Coronary artery (tissue), 2 donors: ENCODE measurements around the gene FZD8.

Source experiments
- DNase-seq: peaks from one replicate; pipeline ENCODE4 v3.0.0-alpha.2; 2017; ENCODE audit warnings: low spot score
- H3K27ac ChIP-seq, 2 donors: fragments of 200-600 bp; sonication (generic); one replicate each; pipeline ENCODE4 v1.5.1; 2016 to 2019
- H3K4me3 ChIP-seq: fragments of 200-600 bp; sonication (generic); 2 replicates; pipeline ENCODE4 v1.5.1; 2016; ENCODE audit warnings: mild to moderate bottlenecking, moderate library complexity
- CTCF ChIP-seq: fragments of 200-600 bp; sonication (generic); IDR thresholded peaks from one replicate; pipeline ENCODE4 v1.5.1; 2019; ENCODE audit warnings: antibody characterized with exemption

FZD8 gene

DNA sequence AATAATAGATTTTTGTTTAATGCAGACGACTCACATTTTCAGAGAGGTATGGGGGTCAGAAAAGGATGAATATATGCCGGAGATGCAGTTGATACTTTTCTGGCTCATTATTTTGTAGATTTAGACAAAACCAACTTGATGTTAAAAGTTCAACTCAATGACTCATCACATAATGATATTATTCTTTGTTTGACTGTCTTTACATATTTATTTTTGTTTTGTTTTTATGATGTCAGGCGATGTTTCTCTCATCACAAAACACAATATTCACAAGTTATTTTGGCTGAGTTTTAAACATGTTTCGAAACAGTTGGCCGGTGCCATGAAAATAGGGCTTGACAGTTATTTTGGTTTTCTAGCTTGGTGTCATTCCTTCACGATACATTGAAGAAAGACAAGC is 35.7 kb downstream of the FZD8 start:
- no peak overlapping the region for H3K4me3 ChIP-seq
- no peak for DNase-seq
- TF ChIP-seq CTCF = no peak
- H3K27ac ChIP-seq = no peak overlapping the region

DNA sequence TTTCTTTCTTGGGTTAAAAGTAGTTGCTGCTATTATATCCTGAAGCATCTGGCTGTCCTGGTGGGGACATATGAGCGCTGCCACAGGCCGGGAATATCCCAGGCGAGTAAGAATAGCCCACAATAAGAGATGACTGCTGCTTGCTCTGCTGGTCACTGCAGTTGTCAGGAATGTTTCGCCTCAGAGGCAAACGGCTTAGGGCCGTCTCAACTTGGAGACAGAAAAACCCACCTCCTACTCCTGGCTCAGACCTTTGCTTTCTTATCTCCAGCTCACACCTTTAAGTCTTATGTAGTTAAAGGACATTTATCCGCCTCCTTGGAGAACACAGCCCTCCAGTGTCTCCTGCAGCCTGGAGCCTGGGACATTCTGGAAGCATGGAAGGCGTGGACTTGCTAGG is 36.9 kb downstream of the FZD8 start, which contains the start of gene GJD4:
TSS of gene GJD4 (plus strand) at position 151 of the 400 bp plus-strand sequence. CDS start at position 378, 227 bp downstream.
- no peak for TF ChIP-seq CTCF
- H3K4me3 ChIP-seq = no peak within 1 kb of the TSS
- no peak within 1 kb of the TSS for H3K27ac ChIP-seq
- DNase-seq = no peak

GRCh38 chr10:35600193-35600592 is 41.9 kb downstream of the FZD8 start:
- no peak overlapping the region for H3K4me3 ChIP-seq
- H3K27ac ChIP-seq = no peak overlapping the region
- TF ChIP-seq CTCF = no peak
- no peak for DNase-seq

DNA sequence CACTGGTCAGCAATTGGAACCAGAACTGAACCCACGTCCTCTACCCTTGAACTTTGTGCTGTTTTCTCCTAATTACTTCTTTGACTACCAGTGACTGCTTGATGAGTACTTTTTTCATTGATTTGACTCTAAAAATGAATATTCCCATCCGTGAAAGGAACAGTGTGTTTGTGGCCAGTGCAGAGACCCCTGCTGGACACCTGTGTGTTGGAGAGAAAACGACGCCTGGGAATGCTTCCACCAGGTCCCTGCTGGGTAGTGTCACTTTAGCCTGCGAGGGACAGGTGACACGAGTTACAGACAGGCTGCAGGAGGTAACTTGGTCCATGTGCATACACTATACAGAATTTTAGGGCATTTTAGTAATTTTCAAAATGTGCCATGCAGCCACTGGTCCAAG is 43.7 kb downstream of the FZD8 start:
- DNase-seq = no peak
- TF ChIP-seq CTCF = peak; percentile 22
- Histone ChIP-seq H3K27ac (no peak overlapping the region), H3K4me3 (no peak overlapping the region)

GRCh38 chr10:35595106-35595505 is 47.0 kb downstream of the FZD8 start:
- H3K27ac ChIP-seq = no peak overlapping the region
- no peak overlapping the region for H3K4me3 ChIP-seq
- DNase-seq = no peak
- TF ChIP-seq CTCF = no peak

DNA sequence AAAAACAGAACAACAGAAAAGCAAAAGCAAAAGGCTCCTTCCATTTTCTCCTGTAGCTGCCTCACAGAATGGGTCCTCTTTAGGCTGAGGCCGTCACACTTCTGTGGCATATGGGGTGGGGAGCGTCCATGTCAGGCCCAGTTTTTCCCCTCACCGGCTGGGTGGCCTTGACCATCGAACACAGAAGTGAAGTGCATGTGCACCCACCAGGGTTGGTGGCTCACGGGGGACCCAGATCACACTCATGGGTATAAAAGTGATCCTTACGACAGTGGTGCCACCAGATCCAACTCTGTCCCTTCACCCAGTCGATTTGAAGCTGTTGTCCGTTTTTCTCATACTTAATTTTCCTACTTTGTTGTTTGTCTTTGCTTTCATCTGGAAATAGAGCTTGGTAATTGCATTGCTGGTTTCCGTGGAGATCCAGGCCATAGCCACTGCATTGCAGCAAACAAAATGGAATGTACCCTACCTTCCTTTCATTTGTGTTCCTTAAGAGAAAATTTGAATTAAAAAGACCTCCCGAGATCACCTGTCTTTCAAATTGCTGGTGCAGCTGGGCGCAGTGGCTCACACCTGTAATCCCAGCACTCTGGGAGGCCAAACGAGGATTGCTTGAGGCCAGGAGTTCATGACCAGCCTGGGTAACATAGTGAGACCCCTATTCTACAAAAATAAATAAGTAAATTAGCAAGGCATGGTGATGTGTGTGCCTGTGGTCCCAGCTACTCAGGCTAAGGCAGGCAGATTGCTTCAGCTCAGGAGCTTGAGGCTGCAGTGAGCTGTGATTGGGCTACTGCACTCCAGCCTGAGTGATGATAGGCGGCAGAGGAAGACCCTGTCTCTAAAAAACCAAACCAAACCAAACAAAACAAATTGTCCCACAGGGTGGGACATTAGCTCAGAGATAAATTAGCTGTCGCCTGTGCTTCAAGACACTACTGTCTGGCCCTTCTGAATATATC is 47.7 kb downstream of the FZD8 start:
- H3K4me3 ChIP-seq = no peak overlapping the region
- no peak overlapping the region for H3K27ac ChIP-seq
- no peak for TF ChIP-seq CTCF
- no peak for DNase-seq

DNA sequence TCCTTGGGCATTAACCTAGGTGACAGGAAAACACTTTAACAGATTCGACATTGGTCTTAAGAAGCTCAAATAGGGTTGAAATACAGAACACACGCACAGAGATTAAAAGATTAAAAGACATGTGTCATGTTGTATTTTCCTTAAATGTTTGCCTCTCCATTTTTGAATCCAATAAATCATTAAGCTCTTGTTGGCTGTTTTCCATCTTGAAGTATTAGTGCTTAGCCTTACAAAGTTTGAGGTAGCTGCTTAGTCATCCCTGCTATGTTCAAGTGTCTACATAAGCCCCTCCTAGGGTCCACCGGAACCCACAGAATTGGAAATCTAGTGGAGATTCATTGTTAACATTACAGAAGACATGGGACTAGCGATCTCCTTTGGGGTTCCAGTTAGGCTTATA is 49.7 kb downstream of the FZD8 start:
- no peak for TF ChIP-seq CTCF
- Histone ChIP-seq H3K27ac (no peak overlapping the region), H3K4me3 (no peak overlapping the region)
- DNase-seq = no peak
